Measurements from ENCODE around the gene LRRC42.

- no peak for TF ChIP-seq POLR2AphosphoS5 (IDR thresholded peaks at IDR 0.05; ENCODE audit: borderline replicate concordance, low read depth, low read length)
- TF ChIP-seq EZH2 (IDR thresholded peaks at IDR 0.05) = no peak
Observed at GRCh38 chr1:53981220-53981619, 35.1 kb downstream of the LRRC42 start.

Data from SK-N-MC (cell line).